Adrenal gland (tissue), 12 donors: ENCODE results near the gene GATD1. TPM values are rescaled to one million over a fixed set of nuclear protein-coding genes. Genes with fewer than 3 reads are reported as not detected.

Experiments
- DNase-seq, 7 donors: peaks; one replicate each; pipeline ENCODE4 v3.0.0-alpha.2; 2019 to 2020
- H3K27ac ChIP-seq, 5 donors: fragments of 200-600 bp; sonication (generic) in 4 of 5; 1 replicate in 3 of 5; 2 replicates in 2 of 5; pipeline versions ENCODE4 v1.5.1 to v1.8.0; 2016 to 2020; ENCODE audit warnings: mild to moderate bottlenecking in 1 of 5
- H3K27me3 ChIP-seq: fragments of 200-600 bp; 2 replicates; pipeline ENCODE4 v1.8.0; 2021
- H3K36me3 ChIP-seq, 2 donors: fragments of 200-600 bp; replicated peaks in 1 of 2; 1 replicate in 1 of 2; 2 replicates in 1 of 2; pipeline versions ENCODE4 v1.5.1 to v1.8.0; 2018 to 2022
- H3K4me1 ChIP-seq, 2 donors: fragments of 200-600 bp; replicated peaks in 1 of 2; 1 replicate in 1 of 2; 2 replicates in 1 of 2; pipeline versions ENCODE4 v1.5.1 to v1.8.0; 2018 to 2021
- H3K4me3 ChIP-seq, 4 donors: fragments of 200-600 bp; sonication (generic) in 3 of 4; one replicate each; pipeline ENCODE4 v1.5.1; 2016 to 2018
- H3K9me3 ChIP-seq, 3 donors: fragments of 200-600 bp; sonication (generic) in 1 of 3; replicated peaks in 1 of 3; 1 replicate in 2 of 3; 2 replicates in 1 of 3; pipeline versions ENCODE4 v1.5.1 to v1.8.0; 2016 to 2021
- POLR2A ChIP-seq, 2 donors: fragments of 450-650 bp; IDR thresholded peaks; one replicate each; pipeline ENCODE4 v1.6.1; 2017; ENCODE audit warnings: antibody characterized with exemption in 2 of 2, mild to moderate bottlenecking in 2 of 2, moderate library complexity in 1 of 2
- WGBS, 4 donors: extraction: QIAGEN DNeasy Blood & Tissue Kit in 2 of 4; methylation state at CpG; one replicate each; pipeline versions ENCODE4 v1.1.5 to v1.1.7; 2013 to 2017; 5-methylcytosine and 5-hydroxymethylcytosine counted together
- intact Hi-C, 2 donors: fragments of 100-400 bp; cut with DNase I; formaldehyde crosslinking; loops; one replicate each; pipeline versions ENCODE4 v1.14.1 to v1.15.0; 2022 to 2023
- polyA plus RNA-seq, 3 donors: library from polyadenylated mRNA; stranded (reverse); fragments of 200-250 nt in 2 of 3; fragments of 350-450 nt in 1 of 3; fragmentation: Illumina TruSeq in 1 of 3; extraction: RNeasy Lipid Tissue Mini Kit (QIAGEN cat#74804) in 1 of 3; gene quantifications; one replicate each; pipeline ENCODE4 v1.2.3, GENCODE V29; 2013 to 2014
- total RNA-seq, 9 donors: library from RNA; depleted of rRNA in 4 of 9; stranded (reverse); fragments of >200 nt in 4 of 9; fragments of 120-200 nt in 1 of 9; fragmentation: NEBNext Ultra II Directional in 1 of 9; extraction: Animal tissue kit (Norgen Biotek cat#: 25700) in 1 of 9; gene quantifications; one replicate each; pipeline versions ENCODE4 v1.1.0 to v1.2.4, GENCODE V29; 2013 to 2023
- TF ChIP-seq, protein P1 (sequence below), 6 experiments: fragments of 450-650 bp in 4 of 6; fragments of 200-600 bp in 2 of 6; sonication (generic) in 1 of 6; IDR thresholded peaks; 1 replicate in 5 of 6; 2 replicates in 1 of 6; pipeline versions ENCODE4 v1.5.1 to v1.8.0; 2016 to 2021; ENCODE audit warnings: antibody characterized with exemption in 6 of 6, mild to moderate bottlenecking in 2 of 6, moderate library complexity in 1 of 6
- donor health status: healthy with polysubstance abuse.
- donor health status: Bipolar disorder and iron deficiency.
- donor health status: DM: yes; HTN: yes; CAD: no.
- donor health status: DM: no; HTN: no; CAD: no.
- donor health status: DM: no; HTN: no; CAD: no.
- donor health status: DM: yes; HTN: yes; CAD: no.

Gene GATD1
- total and polyA plus RNA-seq, 12 donors, result 20.3 to 176 (median 80.5) TPM

DNA sequence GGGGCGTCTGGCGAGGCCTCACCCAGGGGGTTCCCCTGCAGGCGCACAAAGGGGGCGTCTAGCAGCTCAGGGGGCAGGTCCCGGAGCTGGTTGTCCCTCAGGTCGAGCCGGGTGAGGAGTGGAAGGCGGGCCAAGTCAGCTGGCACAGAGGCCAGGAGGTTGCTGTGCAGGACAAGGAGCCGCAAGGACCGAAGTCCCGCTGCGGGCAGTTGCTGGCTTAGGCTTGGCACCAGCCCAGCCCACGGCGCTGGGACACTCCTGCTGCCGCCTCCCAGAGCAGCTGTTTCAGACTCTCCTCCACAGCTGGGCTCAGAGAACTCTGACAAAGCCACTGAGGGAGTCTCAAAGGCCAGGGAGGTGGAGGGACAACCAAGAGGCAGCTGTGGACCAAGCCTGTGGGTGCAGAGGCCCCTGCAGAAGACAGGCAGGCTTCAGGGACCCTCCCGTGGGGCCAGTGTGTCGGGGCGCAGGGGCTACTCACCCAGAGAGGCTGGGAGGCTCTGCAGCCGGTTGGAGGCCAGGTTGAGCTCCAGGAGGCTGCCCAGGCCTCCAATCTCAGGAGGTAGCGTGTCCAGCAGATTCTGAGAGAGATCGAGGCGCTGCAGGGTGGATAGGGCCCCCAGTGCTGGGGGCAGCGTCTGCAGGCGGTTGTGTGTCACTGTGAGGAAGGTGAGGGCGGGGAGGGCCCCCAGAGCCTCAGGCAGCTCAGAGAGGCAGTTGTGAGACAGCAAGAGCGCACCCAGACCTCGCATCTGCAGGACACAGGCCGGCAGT lies 25.6 kb upstream of the GATD1 start:
- H3K4me3 ChIP-seq, result no peak overlapping the region
- H3K4me1 ChIP-seq, result peaks cover 8 to 17% of the 10 kb centered on the region in 2 donors
- intact Hi-C loops, result no loop called here
- peaks cover 0 to 42% of the 10 kb centered on the region in 2 donors for H3K36me3 ChIP-seq
- 91 to 95% (median 94%) methylated on average over 6 to 28 of the region's 28 CpGs for WGBS, 4 donors
- no peaks in the 10 kb centered on the region for H3K27me3 ChIP-seq
- no peaks in the 10 kb centered on the region for H3K9me3 ChIP-seq
- no peak for DNase-seq
- no peak overlapping the region for H3K27ac ChIP-seq
- no peak for TF ChIP-seq POLR2A (IDR thresholded peaks at IDR 0.05)
- TF ChIP-seq, protein P1, sequence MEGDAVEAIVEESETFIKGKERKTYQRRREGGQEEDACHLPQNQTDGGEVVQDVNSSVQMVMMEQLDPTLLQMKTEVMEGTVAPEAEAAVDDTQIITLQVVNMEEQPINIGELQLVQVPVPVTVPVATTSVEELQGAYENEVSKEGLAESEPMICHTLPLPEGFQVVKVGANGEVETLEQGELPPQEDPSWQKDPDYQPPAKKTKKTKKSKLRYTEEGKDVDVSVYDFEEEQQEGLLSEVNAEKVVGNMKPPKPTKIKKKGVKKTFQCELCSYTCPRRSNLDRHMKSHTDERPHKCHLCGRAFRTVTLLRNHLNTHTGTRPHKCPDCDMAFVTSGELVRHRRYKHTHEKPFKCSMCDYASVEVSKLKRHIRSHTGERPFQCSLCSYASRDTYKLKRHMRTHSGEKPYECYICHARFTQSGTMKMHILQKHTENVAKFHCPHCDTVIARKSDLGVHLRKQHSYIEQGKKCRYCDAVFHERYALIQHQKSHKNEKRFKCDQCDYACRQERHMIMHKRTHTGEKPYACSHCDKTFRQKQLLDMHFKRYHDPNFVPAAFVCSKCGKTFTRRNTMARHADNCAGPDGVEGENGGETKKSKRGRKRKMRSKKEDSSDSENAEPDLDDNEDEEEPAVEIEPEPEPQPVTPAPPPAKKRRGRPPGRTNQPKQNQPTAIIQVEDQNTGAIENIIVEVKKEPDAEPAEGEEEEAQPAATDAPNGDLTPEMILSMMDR (IDR thresholded peaks at IDR 0.05), result no peak

DNA sequence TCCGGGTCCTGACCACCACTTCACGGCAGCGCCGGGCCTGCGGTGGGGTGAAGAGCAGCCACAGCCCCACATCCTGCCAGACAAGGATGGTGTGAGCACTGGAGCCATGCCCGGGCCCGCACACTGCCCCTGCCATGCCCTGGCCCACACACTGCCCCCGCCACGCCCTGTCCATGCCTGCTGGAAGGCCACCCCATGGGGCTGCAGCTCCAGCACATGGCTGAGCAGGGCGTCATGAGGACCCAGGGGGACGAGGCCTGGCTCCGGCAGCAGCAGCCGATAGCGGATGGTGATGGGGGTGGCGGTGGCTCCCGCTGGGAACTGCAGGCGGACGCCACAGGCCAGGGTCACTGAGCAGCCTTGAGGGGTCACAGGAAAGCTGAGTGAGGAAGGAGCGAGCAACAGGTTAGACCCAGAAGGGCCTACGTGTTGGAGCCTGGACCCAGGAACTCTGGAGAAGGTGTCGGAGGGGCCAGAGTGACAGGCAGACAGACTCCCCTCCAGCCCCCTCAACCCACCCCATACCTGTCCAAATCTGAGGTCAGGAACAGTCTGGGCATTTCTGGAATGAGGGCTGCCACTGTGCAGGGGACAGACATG lies 24.8 kb upstream of the GATD1 start:
- H3K9me3 ChIP-seq, result no peaks in the 10 kb centered on the region
- DNase-seq, result no peak
- no peak overlapping the region for H3K27ac ChIP-seq
- 94 to 98% (median 95%) methylated on average over 11 to 21 of the region's 21 CpGs for WGBS, 4 donors
- no peaks in the 10 kb centered on the region for H3K27me3 ChIP-seq
- intact Hi-C loops, result no loop called here
- no peak for TF ChIP-seq POLR2A (IDR thresholded peaks at IDR 0.05)
- TF ChIP-seq, protein P1 (IDR thresholded peaks at IDR 0.05), result no peak
- peaks cover 11 to 20% of the 10 kb centered on the region in 2 donors for H3K4me1 ChIP-seq
- H3K4me3 ChIP-seq, result no peak overlapping the region
- H3K36me3 ChIP-seq, result peaks cover 0 to 42% of the 10 kb centered on the region in 2 donors

DNA sequence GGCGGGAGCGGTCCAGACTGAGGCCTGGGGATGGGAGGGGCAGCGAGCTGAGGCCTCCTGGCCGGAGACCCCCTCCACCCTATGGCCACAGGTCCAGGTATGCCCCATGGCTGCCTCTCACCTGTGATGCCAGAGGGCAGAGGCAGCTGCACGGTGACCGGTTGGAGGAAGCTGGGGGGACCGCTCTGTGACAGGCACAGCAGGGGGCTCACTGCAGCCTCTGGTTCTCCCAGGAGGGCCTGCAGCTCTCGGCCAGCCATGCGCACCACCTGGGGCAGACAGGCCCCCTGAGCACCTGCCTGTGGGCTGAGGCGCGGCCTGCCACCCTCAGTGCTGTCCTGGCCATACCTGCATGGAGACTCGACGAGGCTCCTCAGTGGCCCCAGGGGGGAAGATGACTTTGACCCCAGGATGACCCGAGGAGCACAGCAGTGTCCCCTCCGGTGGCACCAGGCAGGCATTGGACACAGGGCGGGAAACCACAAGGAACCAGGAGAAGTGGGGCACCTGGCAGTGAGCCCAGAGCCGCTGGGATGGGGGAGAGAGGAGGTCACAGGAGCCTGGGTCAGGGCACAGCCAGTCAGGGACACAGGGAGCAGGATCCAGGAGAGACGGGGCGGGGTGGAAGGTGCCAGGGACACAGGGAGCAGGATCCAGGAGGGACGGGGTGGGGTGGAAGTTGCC lies 24.0 kb upstream of the GATD1 start:
- H3K4me1 ChIP-seq, result peaks cover 19 to 29% of the 10 kb centered on the region in 2 donors
- no peaks in the 10 kb centered on the region for H3K27me3 ChIP-seq
- no peaks in the 10 kb centered on the region for H3K9me3 ChIP-seq
- H3K36me3 ChIP-seq, result peaks cover 0 to 42% of the 10 kb centered on the region in 2 donors
- no peak overlapping the region for H3K27ac ChIP-seq
- TF ChIP-seq POLR2A (IDR thresholded peaks at IDR 0.05), result no peak
- TF ChIP-seq, protein P1 (IDR thresholded peaks at IDR 0.05), result no peak
- WGBS, 4 donors, result 80 to 90% (median 90%) methylated on average over 9 to 20 of the region's 20 CpGs
- no peak for DNase-seq
- H3K4me3 ChIP-seq, result no peak overlapping the region
- intact Hi-C loops, result no loop called here

- Histone ChIP-seq H3K27me3 (no peaks in the 10 kb centered on the region), H3K27ac (no peak overlapping the region), H3K4me1 (peaks cover 24 to 32% of the 10 kb centered on the region in 2 donors), H3K4me3 (no peak overlapping the region), H3K36me3 (peaks cover 0 to 42% of the 10 kb centered on the region in 2 donors), H3K9me3 (no peaks in the 10 kb centered on the region)
- TF ChIP-seq POLR2A (IDR thresholded peaks at IDR 0.05), result no peak
- TF ChIP-seq, protein P1 (IDR thresholded peaks at IDR 0.05), result no peak
- 87 to 95% (median 91%) methylated on average over 9 to 30 of the region's 30 CpGs for WGBS, 4 donors
- intact Hi-C loops, result no loop called here
- DNase-seq, result no peak
Measured at GRCh38 chr11:800473-800872, 23.2 kb upstream of the GATD1 start.
